Measurements from ENCODE around the gene PRSS56.

PRSS56 gene

DNA sequence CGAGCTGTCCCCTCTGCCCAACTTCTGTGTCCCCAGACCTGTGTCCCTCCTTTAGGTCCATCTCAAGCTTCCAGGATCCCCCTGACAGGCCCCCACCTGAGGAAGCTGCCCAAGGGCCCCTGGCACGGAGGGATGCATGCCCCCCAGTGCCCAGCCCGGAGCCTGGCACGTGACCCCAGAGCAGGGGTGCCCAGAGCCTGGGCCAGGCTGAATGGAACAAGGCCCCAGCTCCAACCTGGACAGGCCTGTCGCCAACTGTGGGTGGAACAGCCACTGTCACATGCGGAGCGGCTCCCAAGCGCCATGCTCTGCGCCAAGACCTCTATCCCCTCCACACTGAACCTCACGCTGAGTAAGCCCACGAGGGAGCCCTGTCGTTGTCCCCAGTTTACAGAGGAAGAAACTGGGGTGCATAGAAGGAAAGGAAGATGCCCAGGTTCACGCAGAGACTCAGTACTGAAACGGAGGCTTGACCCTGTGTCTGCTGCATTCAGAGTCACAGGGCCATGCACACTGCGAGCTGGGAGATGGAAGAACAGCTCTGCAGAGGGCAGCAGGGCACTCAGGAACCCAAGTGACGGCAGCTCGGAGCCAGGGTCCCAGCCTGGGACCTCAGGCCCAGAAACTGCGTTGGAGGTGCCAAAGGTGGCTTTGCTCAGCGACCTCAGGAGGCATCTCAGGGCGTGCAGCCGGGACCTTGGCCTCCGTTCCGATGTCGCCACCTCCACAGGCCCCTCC, 27.1 kb upstream of the PRSS56 start:
- DNase-seq (ENCODE audit: insufficient read length, low spot score) = no peak
- FAIRE-seq = no peak
- TF ChIP-seq, protein P1, sequence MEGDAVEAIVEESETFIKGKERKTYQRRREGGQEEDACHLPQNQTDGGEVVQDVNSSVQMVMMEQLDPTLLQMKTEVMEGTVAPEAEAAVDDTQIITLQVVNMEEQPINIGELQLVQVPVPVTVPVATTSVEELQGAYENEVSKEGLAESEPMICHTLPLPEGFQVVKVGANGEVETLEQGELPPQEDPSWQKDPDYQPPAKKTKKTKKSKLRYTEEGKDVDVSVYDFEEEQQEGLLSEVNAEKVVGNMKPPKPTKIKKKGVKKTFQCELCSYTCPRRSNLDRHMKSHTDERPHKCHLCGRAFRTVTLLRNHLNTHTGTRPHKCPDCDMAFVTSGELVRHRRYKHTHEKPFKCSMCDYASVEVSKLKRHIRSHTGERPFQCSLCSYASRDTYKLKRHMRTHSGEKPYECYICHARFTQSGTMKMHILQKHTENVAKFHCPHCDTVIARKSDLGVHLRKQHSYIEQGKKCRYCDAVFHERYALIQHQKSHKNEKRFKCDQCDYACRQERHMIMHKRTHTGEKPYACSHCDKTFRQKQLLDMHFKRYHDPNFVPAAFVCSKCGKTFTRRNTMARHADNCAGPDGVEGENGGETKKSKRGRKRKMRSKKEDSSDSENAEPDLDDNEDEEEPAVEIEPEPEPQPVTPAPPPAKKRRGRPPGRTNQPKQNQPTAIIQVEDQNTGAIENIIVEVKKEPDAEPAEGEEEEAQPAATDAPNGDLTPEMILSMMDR (IDR thresholded peaks at IDR 0.05; ENCODE audit: insufficient read depth, missing control alignments) = no peak

DNA sequence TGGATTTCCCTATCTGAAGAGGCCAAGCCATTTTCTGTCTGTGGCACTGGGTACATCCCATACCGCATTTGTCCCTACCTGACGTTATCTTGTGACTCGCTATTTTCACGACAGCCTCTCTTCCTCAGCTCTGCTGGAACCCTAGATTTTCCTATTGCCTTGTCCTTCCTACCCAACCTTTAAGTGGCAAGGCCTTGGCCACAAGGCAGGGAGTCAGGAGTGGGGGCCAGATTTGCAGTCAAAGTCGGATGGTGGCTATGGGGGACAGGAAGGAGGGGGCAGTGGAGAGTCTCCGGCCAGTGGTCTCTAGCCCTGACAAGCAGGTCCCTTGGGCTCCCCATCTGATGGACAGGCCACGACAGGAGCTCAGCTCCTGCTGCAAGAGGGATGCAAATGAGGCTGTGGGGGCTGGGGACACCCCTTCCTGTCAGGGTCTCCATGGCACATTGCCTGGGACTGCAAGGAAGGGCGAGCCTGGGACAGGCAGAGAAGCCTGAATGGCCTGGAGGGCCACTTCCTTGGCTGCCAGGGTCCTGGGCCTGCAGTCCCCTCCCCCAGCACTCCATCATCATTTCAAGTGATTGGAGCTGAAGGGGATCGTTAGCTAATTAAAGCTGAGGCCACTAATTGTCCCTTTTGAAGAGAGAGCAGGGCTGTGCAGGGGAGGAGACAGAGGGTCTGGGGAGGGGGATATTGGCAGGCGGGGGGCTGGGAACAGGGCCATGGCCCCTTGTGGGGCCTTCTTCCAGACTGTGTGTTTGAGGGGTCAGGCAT, 26.3 kb upstream of the PRSS56 start:
- TF ChIP-seq, protein P1 (IDR thresholded peaks at IDR 0.05; ENCODE audit: insufficient read depth, missing control alignments) = no peak
- DNase-seq (ENCODE audit: insufficient read length, low spot score) = no peak
- no peak for FAIRE-seq

DNA sequence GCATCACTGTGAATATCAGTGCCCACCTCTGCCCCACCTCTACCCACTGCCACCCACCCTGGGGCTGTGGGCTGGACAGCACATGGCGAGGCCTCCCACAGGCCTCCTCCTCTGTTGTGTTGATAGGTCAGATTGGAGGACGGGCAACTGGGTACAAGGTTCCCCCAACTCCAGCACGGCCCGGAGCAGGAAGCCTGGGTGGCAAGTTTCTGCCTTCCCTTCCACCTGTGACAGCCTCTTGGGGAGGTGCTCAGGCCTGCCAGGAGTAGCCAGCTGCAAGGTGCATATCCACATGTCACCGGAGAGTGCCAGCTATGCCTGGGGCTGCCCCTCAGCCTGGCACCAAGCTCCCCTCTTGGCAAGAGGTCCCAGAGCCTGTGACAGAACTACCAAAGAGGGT, 25.6 kb upstream of the PRSS56 start:
- DNase-seq (ENCODE audit: insufficient read length, low spot score) (no peak), FAIRE-seq (no peak)
- TF ChIP-seq, protein P1 (IDR thresholded peaks at IDR 0.05; ENCODE audit: insufficient read depth, missing control alignments) = no peak

DNA sequence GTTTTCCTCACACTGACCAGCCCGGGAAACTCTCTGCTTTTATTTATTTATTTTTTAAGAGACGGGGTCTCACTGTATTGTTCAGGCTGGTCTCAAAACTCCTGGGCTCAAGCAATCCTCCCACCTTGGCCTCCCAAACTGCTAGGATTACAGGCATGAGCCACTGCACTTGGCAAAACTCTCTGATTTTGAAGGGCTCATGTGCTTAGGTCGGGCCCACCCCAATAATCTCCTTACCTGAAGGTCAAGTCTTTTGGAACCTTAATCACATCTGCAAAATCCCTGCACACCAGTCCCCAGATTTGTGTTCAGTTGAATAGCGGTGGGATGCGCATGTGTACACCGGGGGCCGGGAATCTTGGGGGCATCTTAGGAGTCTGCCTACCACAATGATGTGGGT, 24.9 kb upstream of the PRSS56 start:
- no peak for DNase-seq (ENCODE audit: insufficient read length, low spot score)
- FAIRE-seq = no peak
- TF ChIP-seq, protein P1 (IDR thresholded peaks at IDR 0.05; ENCODE audit: insufficient read depth, missing control alignments) = no peak

DNA sequence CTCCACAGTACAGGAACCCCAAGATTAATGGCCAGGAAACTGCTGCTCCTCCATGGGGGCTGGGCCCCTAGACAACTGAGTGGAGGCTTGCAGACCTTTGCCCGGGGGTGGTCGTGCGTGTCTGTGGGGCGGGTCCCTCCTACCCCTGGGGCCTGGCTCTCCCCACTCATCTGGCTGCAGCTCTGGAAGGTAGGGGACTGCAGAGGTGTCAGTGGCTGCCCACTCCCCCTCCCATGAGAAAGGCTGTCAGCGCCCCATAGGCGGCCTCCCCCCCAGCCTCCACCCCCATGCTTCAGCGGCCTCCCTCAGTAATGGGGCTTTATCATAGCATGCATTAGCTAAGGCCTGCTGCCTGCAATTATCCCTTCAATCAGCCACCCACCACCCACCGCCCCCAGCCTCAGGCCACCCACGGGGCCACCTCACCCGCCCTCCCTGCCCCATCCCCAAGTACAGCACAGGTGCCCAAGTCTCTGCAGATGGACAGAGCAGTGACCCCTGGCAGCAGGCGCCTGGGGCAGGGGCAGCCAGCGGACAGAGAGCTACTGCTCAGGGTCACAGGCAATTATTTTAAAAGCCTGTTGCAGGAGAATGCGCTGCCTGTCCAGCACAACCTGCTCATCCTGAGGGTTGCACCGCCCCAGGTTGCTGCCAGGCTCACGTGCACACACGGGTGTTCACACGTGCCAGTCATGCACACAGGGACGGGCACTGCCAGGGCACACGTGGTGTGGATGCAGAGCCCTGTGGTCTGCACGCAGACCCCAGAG, 23.5 kb upstream of the PRSS56 start:
- TF ChIP-seq, protein P1 (IDR thresholded peaks at IDR 0.05; ENCODE audit: insufficient read depth, missing control alignments) = no peak
- DNase-seq (ENCODE audit: insufficient read length, low spot score) = no peak
- FAIRE-seq = no peak

DNA sequence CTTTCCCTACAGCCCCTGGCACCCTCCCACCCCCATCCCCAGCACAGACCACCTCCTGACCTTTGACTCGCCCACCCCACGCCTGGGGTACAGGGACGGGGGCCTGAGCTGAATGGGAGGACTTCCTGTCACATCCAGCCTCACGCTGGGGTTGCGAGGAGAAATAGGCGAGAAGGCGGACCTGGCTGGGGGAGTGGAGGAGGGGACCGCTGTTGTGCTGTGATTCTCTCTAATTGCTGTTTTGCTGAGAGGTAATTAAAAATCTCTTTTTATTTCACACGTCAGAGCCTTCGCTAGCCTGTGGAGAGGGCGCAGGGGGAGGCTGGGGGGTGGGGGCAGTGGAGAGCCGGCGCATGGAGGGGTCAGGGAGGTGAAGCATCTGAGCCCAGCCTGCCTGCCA, 22.8 kb upstream of the PRSS56 start:
- TF ChIP-seq, protein P1 (IDR thresholded peaks at IDR 0.05; ENCODE audit: insufficient read depth, missing control alignments) = no peak
- FAIRE-seq (no peak), DNase-seq (ENCODE audit: insufficient read length, low spot score) (no peak)
